Gastroesophageal sphincter (tissue), 2 donors: ENCODE data around the gene HIGD1A.

Experiments used
- EP300 ChIP-seq: sonication (generic); formaldehyde crosslinking; IDR thresholded peaks from one replicate; pipeline ENCODE4 v1.6.1; 2017; ENCODE audit warnings: antibody characterized with exemption, mild to moderate bottlenecking
- POLR2A ChIP-seq, 2 donors: fragments of 450-650 bp; IDR thresholded peaks; one replicate each; pipeline ENCODE4 v1.6.1; 2017; ENCODE audit warnings: antibody characterized with exemption in 2 of 2, mild to moderate bottlenecking in 2 of 2, moderate library complexity in 1 of 2
- POLR2AphosphoS5 ChIP-seq: sonication (generic); formaldehyde crosslinking; IDR thresholded peaks from one replicate; pipeline ENCODE4 v1.6.1; 2017; ENCODE audit warnings: antibody characterized with exemption

DNA sequence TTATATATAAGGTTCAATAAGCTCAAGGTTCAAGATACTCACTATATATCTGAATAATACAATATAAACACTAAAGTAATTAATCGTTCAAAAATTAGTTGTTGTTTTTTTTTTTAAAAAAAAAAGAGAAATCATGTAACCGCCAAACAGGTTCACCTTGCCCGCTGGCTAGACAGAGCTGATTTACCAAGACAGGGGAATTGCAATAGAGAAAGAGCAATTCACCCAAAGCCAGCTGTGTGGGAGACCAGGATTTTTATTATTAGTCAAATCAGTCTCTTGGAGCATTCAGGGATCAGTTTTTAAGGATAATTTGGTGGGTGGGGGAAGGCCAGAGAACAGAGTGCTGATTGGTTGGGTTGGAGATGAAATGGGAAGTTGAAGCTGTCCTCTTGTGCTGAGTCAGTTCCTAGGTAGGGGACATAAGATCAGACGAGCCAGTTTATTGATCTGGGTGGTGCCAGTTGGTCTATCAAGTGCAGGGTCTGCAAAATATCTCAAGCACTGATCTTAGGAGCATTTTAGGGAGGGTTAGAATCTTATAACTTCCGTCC is 7.9 kb downstream of the HIGD1A start:
- TF ChIP-seq POLR2AphosphoS5 (no peak), EP300 (no peak), POLR2A (IDR thresholded peaks at IDR 0.05) (no peak)
